Stimulated activated CD4-positive, alpha-beta T cell treated with anti-CD3 and anti-CD28 coated beads, TNF-alpha, amount 100 ng/mL, for 24 hours (primary cell): ENCODE measurements around the gene CCDC188.

Source experiments
- DNase-seq, 3 experiments: peaks; one replicate each; pipeline ENCODE4 v3.0.0-alpha.2; 2020; ENCODE audit warnings: low read depth in 3 of 3

CCDC188 gene

GRCh38 chr22:20132686-20133246 is 18.1 kb downstream of the CCDC188 start:
- no peak for DNase-seq

GRCh38 chr22:20131859-20132685 is 18.8 kb downstream of the CCDC188 start:
- DNase-seq: no peak

GRCh38 chr22:20131597-20131858 is 19.3 kb downstream of the CCDC188 start, which contains the start of gene ZDHHC8:
ZDHHC8 (plus strand) TSS chr22:20131804; CDS start chr22:20131948, 144 bp downstream.
- peak in 2 of 3 experiments; percentile 28 to 51 for DNase-seq

GRCh38 chr22:20130731-20131596 is 19.9 kb downstream of the CCDC188 start:
- DNase-seq: peak; percentile 56 to 81 (median 73)

DNA sequence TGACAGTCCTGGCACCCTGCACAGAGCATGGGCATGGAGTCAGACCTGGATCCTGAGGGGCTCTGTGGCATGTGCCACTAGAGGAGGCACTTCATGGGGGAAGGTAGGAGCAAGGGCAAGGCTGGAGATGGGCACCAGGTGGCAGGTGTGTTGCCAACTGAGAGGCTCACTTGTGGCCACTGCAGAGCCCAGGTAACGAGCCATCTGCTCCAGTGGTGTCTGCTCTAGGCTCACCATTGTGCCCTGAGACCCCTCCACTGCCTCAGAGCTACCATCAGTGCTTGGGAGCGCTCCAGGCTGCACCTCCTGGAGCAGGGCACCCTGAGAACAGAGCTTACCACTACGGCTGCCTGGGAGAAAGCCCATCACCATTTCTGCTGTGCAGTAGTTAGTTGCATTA is 20.5 kb downstream of the CCDC188 start:
- DNase-seq: no peak

GRCh38 chr22:20129747-20130014 is 21.2 kb downstream of the CCDC188 start:
- DNase-seq: no peak

DNA sequence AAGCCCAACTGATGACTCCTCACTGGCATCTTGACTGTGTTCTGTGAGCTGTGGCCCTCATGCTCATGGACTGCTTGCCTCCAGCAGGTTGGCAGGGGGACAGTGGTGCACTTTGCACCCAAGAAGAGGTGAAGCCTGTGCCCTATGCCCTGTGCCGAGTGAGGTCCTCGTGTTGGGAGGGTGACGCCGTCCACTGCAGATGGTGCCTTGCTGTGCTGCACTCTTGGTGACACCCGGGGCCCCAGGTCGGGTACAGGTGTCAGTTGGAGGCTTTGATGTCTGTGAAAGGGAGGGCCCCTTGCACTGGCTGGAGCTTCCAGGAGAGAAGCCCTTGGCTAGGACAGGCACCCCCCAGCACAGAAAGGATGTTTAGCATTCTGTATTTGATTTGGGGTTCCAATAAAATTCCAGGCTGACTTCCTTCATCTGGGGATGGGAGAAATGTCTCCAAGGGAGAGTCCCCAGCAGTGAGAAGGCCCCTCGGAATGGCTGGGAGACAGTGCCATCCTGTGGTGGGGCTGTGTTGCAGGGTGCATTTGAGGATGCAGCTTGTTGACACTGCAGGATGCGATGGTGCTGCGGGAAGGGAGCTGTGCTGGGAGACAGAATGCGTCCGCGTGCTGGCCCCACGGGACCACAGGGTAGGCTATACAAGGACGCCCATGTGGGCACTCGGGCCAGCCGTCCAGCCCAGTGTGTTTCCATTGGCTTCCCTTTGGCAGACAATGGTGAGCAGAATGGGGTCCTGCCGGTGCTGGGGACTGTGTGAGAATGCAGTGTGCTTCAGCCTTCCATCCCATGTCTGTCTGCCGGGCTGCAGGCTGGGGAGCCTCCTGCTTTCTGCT is 21.7 kb downstream of the CCDC188 start:
- DNase-seq: peak in 1 of 3 experiments; percentile 52

- DNase-seq: no peak
Measured at GRCh38 chr22:20128619-20128901, 22.3 kb downstream of the CCDC188 start.

GRCh38 chr22:20127869-20128618 is 22.8 kb downstream of the CCDC188 start:
- no peak for DNase-seq

GRCh38 chr22:20127318-20127868 is 23.5 kb downstream of the CCDC188 start:
- DNase-seq: no peak

GRCh38 chr22:20126284-20127029 is 24.4 kb downstream of the CCDC188 start:
- no peak for DNase-seq

- DNase-seq: no peak
Measured at GRCh38 chr22:20125201-20126174, 25.4 kb downstream of the CCDC188 start.

GRCh38 chr22:20124083-20124787 is 26.6 kb downstream of the CCDC188 start:
- no peak for DNase-seq

GRCh38 chr22:20123366-20124082 is 27.3 kb downstream of the CCDC188 start:
- DNase-seq: no peak

GRCh38 chr22:20121856-20122415 is 28.9 kb downstream of the CCDC188 start:
- DNase-seq: no peak

GRCh38 chr22:20118300-20119020 is 32.4 kb downstream of the CCDC188 start:
- no peak for DNase-seq
